ENCODE measurements around the gene KCNK3. TPM values are rescaled to one million over a fixed set of nuclear protein-coding genes. Genes with fewer than 3 reads are reported as not detected.

Gene KCNK3
- polyA plus RNA-seq, 1 of the 3 experiments (the other 2 are of a cell fraction): 0.16 TPM

DNA sequence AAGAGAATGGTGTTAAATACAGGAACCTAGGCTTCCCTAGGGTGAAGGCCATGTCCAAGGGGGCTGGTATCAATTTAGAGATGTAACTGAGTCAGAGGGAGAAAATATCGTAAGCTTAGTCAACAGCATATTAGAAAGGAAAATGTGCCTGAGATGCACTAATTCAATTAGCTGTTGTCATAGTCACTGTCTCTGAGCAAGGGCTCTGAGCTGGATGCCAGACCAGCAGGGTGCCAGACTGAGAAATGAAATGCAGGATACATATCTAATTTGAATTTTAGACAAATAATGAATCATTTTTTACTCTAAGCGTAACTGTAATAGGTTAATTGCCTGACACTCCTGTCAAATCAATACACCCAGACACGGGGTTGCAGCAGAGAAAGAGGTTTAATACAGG lies 60.1 kb downstream of the KCNK3 start (continued):
- TF ChIP-seq TAF1 (IDR thresholded peaks at IDR 0.05; ENCODE audit: borderline replicate concordance, low read depth, low read length) (no peak), JUND (IDR thresholded peaks at IDR 0.05) (no peak)
- TF ChIP-seq, protein P1, sequence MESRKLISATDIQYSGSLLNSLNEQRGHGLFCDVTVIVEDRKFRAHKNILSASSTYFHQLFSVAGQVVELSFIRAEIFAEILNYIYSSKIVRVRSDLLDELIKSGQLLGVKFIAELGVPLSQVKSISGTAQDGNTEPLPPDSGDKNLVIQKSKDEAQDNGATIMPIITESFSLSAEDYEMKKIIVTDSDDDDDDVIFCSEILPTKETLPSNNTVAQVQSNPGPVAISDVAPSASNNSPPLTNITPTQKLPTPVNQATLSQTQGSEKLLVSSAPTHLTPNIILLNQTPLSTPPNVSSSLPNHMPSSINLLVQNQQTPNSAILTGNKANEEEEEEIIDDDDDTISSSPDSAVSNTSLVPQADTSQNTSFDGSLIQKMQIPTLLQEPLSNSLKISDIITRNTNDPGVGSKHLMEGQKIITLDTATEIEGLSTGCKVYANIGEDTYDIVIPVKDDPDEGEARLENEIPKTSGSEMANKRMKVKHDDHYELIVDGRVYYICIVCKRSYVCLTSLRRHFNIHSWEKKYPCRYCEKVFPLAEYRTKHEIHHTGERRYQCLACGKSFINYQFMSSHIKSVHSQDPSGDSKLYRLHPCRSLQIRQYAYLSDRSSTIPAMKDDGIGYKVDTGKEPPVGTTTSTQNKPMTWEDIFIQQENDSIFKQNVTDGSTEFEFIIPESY (IDR thresholded peaks at IDR 0.05; ENCODE audit: borderline replicate concordance, low read depth): no peak

DNA sequence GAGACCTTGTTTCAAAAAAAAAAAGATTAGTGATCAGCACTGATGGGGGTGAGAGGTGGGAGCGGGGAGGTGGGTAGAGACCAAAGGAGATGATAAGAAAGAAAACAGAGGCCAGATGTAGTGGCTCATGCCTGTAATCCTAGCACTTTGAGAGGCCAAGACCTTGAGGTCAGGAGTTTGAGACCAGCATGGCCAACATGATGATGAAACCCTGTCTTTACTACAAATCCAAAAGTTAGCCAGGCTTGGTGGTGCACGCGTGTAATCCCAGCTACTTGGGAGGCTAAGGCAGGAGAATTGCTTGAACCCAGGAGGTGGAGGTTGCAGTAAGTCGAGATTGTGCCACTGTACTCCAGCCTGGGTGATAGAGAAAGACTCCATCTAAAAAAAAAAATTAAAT lies 62.0 kb downstream of the KCNK3 start:
- H3K4me2 ChIP-seq: no peak overlapping the region
- no peak overlapping the region for H3K9ac ChIP-seq
- peaks cover 15 to 21% of the 10 kb centered on the region in 2 experiments; a peak in 3 of 4 replicates for H3K4me1 ChIP-seq (ENCODE audit: control insufficient read depth in 1 of 2, insufficient read depth in 2 of 2, low read depth in 1 of 2, low read length in 1 of 2)
- TF ChIP-seq ELF1 (IDR thresholded peaks at IDR 0.05): no peak
- no peak for TF ChIP-seq EP300 (IDR thresholded peaks at IDR 0.05; ENCODE audit: borderline replicate concordance in 1 of 2, low read depth in 1 of 2, low read length in 1 of 2)
- no peak for TF ChIP-seq PBX3 (IDR thresholded peaks at IDR 0.05)
- TF ChIP-seq MXI1 (IDR thresholded peaks at IDR 0.05; ENCODE audit: low read depth, low read length): no peak
- TF ChIP-seq RAD21 (IDR thresholded peaks at IDR 0.05; ENCODE audit: low read length): no peak
- TF ChIP-seq RFX5 (IDR thresholded peaks at IDR 0.05; ENCODE audit: low read length): no peak
- no peak for TF ChIP-seq SMC3 (IDR thresholded peaks at IDR 0.05; ENCODE audit: low read depth, low read length)
- no peak for TF ChIP-seq EZH2phosphoT487 (IDR thresholded peaks at IDR 0.05; ENCODE audit: borderline replicate concordance, low read depth)
- TF ChIP-seq FOXJ3 (CRISPR knock-in tag; IDR thresholded peaks at IDR 0.05): no peak
- H3K9me2 ChIP-seq: no peaks in the 10 kb centered on the region
- peaks cover 6% of the 10 kb centered on the region for H3F3A ChIP-seq (replicated peaks; ENCODE audit: insufficient read depth)
- POLR2A ChIA-PET: no interaction called here
- H3K27ac ChIP-seq (ENCODE audit: low read depth in 2 of 2, low read length in 1 of 2): no peak overlapping the region
- H3K9me3 ChIP-seq: no peaks in the 10 kb centered on the region
- no peak for DNase-seq
- no peaks in the 10 kb centered on the region for H3K79me2 ChIP-seq (ENCODE audit: insufficient read depth)
- no peaks in the 10 kb centered on the region for H3K27me3 ChIP-seq (ENCODE audit: insufficient read depth)
- CTCF ChIA-PET: interaction anchor here (1.1 to 5.6 kb wide), 6 partner anchors 9 to 177 kb away, joined by 3 to 62 read pairs (median 6); partner anchors contain the start of gene SLC35F6
- H3K4me3 ChIP-seq (ENCODE audit: low read depth in 2 of 2, low read length in 1 of 2): no peak overlapping the region
- H2AFZ ChIP-seq (ENCODE audit: low read depth): no peak overlapping the region
- H4K20me1 ChIP-seq (ENCODE audit: insufficient read depth): no peaks in the 10 kb centered on the region
- H3K36me3 ChIP-seq (replicated peaks in 1 of 2; ENCODE audit: control insufficient read depth in 1 of 2, insufficient read depth in 2 of 2, low read length in 1 of 2): no peaks in the 10 kb centered on the region
- WGBS (ENCODE audit: low lambda C conversion rate): 98% methylated on average over 4 of the region's 4 CpGs

DNA sequence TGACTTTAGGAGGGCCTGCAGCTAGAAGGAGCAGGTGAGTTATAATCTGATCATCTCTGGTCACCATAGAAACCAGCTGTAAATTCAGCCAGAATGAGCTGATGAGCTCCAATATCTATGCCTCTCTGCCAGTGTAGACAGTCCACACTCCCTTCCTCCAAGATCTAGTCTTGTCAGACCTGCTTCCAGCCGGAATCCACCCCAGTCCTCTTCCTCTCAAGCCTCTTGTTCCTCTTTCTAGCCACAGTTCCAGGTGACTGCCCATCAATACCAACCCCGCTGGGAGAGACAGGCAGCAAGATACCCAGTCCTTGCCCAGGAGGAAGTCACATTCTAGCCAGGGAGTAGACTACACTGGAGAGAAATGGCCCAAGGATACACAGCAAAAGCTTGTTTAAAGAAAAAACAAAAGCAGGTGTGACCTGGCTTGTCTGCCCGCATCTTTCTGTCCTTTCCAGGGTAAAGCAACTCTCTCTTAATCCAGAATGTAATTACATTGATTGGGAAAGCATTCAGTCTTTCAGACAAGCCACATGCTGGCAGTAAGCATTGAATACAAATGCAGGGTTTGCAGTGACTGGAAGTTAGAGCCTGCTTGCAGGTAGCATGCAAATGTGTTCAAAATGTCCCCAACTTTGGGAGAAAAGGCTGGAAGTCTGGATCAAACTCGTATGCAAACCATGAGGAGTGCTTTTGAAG lies 62.6 kb downstream of the KCNK3 start:
- H4K20me1 ChIP-seq (ENCODE audit: insufficient read depth): no peaks in the 10 kb centered on the region
- H3K4me2 ChIP-seq: no peak overlapping the region
- POLR2A ChIA-PET: no interaction called here
- WGBS (ENCODE audit: low lambda C conversion rate): 91% methylated on average over 4 of the region's 4 CpGs
- CTCF ChIA-PET: interaction anchor here (0.9 to 5.6 kb wide), 6 partner anchors 10 to 178 kb away, joined by 3 to 62 read pairs (median 6); partner anchors contain the start of gene SLC35F6
- no peaks in the 10 kb centered on the region for H3K27me3 ChIP-seq (ENCODE audit: insufficient read depth)
- H3K9ac ChIP-seq: no peak overlapping the region
- H3F3A ChIP-seq (replicated peaks; ENCODE audit: insufficient read depth): peaks cover 6% of the 10 kb centered on the region
- no peak overlapping the region for H2AFZ ChIP-seq (ENCODE audit: low read depth)
- H3K4me3 ChIP-seq (ENCODE audit: low read depth in 2 of 2, low read length in 1 of 2): no peak overlapping the region
- H3K4me1 ChIP-seq (ENCODE audit: control insufficient read depth in 1 of 2, insufficient read depth in 2 of 2, low read depth in 1 of 2, low read length in 1 of 2): peaks cover 15 to 18% of the 10 kb centered on the region in 2 experiments; a peak in 3 of 4 replicates
- H3K36me3 ChIP-seq (replicated peaks in 1 of 2; ENCODE audit: control insufficient read depth in 1 of 2, insufficient read depth in 2 of 2, low read length in 1 of 2): no peaks in the 10 kb centered on the region
- H3K9me2 ChIP-seq: no peaks in the 10 kb centered on the region
- peak; percentile 10 for DNase-seq
- no peaks in the 10 kb centered on the region for H3K9me3 ChIP-seq
- no peak overlapping the region for H3K27ac ChIP-seq (ENCODE audit: low read depth in 2 of 2, low read length in 1 of 2)
- no peaks in the 10 kb centered on the region for H3K79me2 ChIP-seq (ENCODE audit: insufficient read depth)
- no peak for TF ChIP-seq TCF12 (IDR thresholded peaks at IDR 0.05)
- TF ChIP-seq FOSL2 (IDR thresholded peaks at IDR 0.05; ENCODE audit: borderline replicate concordance, low read depth): no peak
- no peak for TF ChIP-seq NFIC (IDR thresholded peaks at IDR 0.05; ENCODE audit: borderline replicate concordance)
- no peak for TF ChIP-seq PBX3 (IDR thresholded peaks at IDR 0.05)
- no peak for TF ChIP-seq RAD21 (IDR thresholded peaks at IDR 0.05; ENCODE audit: low read length)
- no peak for TF ChIP-seq EP300 (IDR thresholded peaks at IDR 0.05; ENCODE audit: borderline replicate concordance in 1 of 2, low read depth in 1 of 2, low read length in 1 of 2)
- TF ChIP-seq YY1 (IDR thresholded peaks at IDR 0.05; ENCODE audit: low read depth): no peak
- no peak for TF ChIP-seq TAF1 (IDR thresholded peaks at IDR 0.05; ENCODE audit: borderline replicate concordance, low read depth, low read length)
- no peak for TF ChIP-seq SIN3A (IDR thresholded peaks at IDR 0.05; ENCODE audit: borderline replicate concordance, low read depth, low read length)
- no peak for TF ChIP-seq FOXJ3 (CRISPR knock-in tag; IDR thresholded peaks at IDR 0.05)
- TF ChIP-seq USF1 (IDR thresholded peaks at IDR 0.05; ENCODE audit: borderline replicate concordance, low read depth): no peak
- TF ChIP-seq FOXM1 (IDR thresholded peaks at IDR 0.05; ENCODE audit: low read depth): no peak
- no peak for TF ChIP-seq MEF2A (IDR thresholded peaks at IDR 0.05; ENCODE audit: borderline replicate concordance, low read depth)

Data from SK-N-SH (cell line).